NCI-H748 (cell line): ENCODE results near the gene ZGPAT.
A peak's percentile ranks its signal among the peaks of the same experiment; 100 is the strongest.

ENCODE experiments used
- DNase-seq: peaks from one replicate; lab custom pipeline; 2025; ENCODE audit not compliant: unreplicated experiment; lab: John Stamatoyannopoulos, UW

ZGPAT gene

DNA sequence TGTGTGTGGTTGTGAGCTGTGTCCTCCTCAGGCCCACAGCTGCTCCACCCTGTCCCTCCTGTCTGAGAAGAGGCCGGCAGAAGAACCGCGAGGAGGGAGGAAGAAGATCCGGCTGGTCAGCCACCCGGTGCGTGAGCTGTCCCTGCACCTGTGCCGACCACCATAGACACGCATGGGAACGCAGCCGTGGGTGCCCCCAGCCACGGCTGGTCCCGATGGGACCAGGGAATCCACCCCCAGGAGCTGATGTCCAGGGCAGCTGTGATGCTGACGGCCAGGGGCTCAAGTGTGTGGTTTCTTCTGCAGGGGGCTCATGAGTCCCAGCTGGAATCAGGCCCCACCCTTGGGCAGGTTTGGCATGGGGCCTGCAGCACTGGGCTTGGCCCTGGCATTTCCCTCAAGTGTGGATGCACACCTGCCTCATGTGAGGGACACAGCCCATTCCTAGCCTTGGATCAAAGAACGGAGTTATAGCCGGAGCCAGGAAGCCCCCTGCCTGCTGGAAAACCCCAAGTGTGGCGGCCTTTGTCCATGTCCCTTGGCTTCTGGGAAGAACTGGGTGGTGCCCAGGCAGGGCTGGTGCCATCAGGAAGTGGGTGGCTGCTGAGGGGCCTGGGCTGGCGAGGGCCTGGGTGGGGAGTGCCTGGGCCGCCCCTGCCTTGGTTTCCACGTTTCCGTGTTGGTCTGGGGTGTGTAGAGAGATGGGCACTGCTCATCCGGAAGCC lies 16.0 kb upstream of the ZGPAT start:
- no peak for DNase-seq

DNA sequence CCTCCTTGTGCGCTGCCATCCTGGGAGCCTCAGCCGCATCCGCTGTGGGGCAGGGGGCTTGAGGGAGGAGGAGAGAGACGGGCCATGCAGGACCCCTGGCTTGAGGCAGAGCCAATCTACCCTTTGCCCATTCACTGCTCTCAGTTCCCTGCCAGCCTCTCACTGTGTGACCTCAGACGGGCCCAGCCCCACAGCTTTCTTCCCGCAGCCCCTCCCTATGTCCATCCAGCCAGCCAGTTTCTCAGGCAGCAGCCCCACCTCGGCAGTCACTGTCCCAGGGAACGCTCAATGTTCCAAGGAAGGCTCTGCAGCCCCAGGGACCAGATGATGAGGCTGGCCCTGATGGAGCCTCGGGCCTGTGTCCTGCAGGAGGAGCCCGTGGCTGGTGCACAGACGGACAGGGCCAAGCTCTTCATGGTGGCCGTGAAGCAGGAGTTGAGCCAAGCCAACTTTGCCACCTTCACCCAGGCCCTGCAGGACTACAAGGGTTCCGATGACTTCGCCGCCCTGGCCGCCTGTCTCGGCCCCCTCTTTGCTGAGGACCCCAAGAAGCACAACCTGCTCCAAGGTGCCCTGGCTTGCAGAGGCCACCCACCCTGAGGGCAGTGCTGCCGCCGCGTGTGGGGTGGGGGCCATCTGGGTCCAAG lies 15.3 kb upstream of the ZGPAT start:
- peak; percentile 14 for DNase-seq

DNA sequence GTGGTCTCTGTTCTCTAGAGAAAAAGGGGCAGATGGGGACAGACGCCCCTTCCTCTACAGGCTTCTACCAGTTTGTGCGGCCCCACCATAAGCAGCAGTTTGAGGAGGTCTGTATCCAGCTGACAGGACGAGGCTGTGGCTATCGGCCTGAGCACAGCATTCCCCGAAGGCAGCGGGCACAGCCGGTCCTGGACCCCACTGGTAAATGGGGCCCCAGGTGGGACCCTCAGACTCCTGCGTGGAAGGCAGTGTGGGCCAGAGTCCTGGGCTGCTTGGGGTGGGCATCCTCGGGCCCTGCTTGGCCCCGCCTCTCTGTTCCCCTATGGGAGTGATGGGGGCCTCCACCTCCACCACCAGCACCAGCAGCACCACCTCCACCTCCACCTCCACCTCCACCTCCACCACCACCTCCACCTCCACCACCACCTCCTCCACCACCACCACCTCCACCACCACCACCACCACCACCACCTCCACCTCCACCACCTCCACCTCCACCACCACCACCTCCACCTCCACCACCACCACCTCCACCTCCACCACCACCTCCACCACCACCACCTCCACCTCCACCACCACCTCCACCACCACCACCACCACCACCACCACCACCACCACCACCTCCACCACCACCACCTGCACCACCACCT lies 14.6 kb upstream of the ZGPAT start:
- DNase-seq: no peak

DNA sequence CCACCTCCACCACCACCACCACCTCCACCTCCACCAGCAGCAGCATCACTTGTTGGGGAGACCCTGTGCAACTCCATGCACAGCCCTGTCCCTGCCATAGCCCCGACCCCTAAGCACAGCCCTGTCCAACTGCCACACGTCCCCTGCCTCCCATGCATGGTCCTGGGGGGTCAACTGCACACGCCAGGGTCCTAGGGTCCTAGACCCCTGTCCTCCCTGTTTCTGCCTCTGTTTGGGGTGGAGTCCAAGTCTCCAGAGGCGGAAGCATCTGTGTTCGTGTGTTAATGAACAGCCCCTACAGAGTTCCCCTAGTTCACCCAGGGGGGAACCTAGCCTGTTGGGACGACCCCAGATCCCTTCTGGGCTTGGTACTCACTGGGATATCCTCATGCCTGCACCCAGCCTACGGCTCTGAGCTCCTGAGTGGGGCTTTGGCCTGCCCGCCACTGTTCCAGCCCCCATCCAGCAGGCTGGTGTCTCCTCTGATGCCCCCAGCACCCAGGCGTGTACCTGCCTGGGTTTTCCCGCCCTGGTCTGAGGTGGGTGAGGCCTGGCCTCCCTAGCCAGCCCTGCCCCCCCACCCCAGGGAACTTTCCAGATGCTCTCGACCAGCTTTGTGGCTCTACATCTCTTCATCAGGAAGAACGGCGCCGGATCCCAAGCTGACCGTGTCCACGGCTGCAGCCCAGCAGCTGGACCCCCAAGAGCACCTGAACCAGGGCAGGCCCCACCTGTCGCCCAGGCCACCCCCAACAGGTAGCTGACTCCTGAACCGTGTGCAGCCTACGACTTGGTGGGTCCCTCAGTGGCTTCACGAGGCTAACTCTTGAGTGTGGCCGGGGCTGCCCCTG lies 13.9 kb upstream of the ZGPAT start:
- DNase-seq: no peak

DNA sequence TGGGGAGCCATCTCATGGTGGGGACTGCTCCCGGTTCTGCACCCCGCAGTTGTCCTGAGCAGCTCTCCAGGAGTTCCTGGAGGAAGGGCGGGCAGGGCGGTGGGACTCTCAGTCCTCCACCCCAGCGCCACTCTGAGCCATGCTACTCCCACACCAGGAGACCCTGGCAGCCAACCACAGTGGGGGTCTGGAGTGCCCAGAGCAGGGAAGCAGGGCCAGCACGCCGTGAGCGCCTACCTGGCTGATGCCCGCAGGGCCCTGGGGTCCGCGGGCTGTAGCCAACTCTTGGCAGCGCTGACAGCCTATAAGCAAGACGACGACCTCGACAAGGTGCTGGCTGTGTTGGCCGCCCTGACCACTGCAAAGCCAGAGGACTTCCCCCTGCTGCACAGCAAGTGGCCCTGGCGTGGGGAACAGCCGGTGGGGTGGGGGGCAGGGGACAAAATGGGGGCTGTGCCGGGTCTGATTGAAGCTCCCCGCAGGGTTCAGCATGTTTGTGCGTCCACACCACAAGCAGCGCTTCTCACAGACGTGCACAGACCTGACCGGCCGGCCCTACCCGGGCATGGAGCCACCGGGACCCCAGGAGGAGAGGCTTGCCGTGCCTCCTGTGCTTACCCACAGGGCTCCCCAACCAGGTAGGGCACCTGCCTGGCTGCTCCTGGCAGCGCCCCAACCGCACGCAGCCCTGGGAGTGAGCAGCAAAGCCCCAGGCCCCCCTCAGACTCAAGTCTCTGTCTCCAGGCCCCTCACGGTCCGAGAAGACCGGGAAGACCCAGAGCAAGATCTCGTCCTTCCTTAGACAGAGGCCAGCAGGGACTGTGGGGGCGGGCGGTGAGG lies 13.0 kb upstream of the ZGPAT start:
- DNase-seq: no peak

DNA sequence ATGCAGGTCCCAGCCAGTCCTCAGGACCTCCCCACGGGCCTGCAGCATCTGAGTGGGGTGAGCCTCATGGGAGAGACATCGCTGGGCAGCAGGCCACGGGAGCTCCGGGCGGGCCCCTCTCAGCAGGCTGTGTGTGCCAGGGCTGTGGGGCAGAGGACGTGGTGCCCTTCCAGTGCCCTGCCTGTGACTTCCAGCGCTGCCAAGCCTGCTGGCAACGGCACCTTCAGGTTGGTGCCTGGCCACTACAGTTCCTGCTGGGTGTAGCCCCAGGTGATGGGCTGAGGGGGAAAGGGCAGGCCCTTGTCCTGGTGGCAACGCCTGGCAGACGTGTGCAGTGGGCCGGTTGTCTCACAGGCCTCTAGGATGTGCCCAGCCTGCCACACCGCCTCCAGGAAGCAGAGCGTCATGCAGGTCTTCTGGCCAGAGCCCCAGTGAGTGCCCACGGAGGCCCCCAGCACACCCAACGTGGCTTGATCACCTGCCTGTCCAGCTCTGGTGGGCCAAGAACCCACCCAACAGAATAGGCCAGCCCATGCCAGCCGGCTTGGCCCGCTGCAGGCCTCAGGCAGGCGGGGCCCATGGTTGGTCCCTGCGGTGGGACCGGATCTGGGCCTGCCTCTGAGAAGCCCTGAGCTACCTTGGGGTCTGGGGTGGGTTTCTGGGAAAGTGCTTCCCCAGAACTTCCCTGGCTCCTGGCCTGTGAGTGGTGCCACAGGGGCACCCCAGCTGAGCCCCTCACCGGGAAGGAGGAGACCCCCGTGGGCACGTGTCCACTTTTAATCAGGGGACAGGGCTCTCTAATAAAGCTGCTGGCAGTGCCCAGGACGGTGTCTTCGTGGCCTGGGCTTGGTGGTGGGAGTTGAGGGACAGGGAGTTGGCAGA lies 12.2 kb upstream of the ZGPAT start:
- no peak for DNase-seq

DNA sequence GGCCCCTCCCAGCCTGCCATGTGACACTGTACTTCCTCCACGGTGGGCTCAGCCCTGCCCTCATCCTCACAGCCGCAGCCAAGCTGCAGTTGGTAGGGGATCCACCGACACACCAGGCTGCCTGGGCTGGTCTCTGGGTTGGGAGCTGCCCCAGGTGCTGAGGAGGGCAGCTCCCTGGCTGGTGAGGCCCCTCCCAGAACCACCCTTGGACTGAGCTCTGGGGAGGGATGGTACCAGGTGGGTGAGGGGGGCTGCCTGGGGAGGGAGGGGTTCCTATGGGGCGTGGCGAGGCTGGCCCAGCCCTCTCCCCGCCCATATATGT lies 11.6 kb upstream of the ZGPAT start:
- no peak for DNase-seq

DNA sequence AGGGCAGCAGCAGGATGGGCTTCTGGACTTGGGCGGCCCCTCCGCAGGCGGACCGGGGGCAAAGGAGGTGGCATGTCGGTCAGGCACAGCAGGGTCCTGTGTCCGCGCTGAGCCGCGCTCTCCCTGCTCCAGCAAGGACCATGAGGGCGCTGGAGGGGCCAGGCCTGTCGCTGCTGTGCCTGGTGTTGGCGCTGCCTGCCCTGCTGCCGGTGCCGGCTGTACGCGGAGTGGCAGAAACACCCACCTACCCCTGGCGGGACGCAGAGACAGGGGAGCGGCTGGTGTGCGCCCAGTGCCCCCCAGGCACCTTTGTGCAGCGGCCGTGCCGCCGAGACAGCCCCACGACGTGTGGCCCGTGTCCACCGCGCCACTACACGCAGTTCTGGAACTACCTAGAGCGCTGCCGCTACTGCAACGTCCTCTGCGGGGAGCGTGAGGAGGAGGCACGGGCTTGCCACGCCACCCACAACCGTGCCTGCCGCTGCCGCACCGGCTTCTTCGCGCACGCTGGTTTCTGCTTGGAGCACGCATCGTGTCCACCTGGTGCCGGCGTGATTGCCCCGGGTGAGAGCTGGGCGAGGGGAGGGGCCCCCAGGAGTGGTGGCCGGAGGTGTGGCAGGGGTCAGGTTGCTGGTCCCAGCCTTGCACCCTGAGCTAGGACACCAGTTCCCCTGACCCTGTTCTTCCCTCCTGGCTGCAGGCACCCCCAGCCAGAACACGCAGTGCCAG lies 11.0 kb upstream of the ZGPAT start, which contains the start of gene TNFRSF6B:
Gene TNFRSF6B, plus strand, starts transcription at position 25 of the 729 bp plus-strand sequence. Its CDS starts 116 bp downstream, at position 141.
- no peak for DNase-seq

DNA sequence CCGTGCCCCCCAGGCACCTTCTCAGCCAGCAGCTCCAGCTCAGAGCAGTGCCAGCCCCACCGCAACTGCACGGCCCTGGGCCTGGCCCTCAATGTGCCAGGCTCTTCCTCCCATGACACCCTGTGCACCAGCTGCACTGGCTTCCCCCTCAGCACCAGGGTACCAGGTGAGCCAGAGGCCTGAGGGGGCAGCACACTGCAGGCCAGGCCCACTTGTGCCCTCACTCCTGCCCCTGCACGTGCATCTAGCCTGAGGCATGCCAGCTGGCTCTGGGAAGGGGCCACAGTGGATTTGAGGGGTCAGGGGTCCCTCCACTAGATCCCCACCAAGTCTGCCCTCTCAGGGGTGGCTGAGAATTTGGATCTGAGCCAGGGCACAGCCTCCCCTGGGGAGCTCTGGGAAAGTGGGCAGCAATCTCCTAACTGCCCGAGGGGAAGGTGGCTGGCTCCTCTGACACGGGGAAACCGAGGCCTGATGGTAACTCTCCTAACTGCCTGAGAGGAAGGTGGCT lies 10.4 kb upstream of the ZGPAT start:
- DNase-seq: no peak

DNA sequence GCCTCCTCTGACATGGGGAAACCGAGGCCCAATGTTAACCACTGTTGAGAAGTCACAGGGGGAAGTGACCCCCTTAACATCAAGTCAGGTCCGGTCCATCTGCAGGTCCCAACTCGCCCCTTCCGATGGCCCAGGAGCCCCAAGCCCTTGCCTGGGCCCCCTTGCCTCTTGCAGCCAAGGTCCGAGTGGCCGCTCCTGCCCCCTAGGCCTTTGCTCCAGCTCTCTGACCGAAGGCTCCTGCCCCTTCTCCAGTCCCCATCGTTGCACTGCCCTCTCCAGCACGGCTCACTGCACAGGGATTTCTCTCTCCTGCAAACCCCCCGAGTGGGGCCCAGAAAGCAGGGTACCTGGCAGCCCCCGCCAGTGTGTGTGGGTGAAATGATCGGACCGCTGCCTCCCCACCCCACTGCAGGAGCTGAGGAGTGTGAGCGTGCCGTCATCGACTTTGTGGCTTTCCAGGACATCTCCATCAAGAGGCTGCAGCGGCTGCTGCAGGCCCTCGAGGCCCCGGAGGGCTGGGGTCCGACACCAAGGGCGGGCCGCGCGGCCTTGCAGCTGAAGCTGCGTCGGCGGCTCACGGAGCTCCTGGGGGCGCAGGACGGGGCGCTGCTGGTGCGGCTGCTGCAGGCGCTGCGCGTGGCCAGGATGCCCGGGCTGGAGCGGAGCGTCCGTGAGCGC lies 9.8 kb upstream of the ZGPAT start:
- no peak for DNase-seq

DNA sequence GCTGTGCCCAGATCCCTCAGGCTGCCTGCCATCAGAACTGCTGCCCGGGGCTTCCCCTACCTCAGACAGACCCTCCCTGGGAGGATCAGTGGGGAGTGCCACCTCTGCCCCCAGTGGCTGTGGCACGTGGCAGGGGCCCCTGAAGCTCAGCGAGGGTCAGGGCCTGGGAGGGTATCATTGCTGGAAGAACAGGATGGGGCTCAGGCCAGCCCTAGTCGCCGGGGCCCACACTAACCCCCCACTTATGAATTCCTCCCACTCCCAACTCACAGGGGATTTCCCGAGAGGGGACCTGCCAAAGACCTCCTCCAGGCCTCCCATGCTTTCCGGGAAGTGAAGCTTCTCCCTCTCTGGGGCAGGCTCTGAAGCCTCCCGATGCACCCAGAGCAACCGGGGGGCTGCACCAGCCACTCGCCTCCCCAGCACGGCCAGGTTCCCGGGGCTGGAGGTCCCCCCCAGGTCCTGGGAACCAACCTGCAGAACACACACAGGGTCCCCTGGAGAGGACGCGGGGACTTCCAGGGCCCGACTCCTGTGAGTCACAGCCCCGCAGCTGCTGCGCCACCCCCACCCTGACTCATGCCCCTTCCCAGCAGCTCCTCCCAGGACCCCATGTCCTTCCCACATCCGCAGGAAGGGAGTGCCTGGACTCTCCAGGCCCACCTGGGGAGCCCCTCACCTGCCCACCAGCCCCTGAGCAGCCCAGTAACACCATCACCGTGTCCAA lies 8.9 kb upstream of the ZGPAT start:
- DNase-seq: no peak

DNA sequence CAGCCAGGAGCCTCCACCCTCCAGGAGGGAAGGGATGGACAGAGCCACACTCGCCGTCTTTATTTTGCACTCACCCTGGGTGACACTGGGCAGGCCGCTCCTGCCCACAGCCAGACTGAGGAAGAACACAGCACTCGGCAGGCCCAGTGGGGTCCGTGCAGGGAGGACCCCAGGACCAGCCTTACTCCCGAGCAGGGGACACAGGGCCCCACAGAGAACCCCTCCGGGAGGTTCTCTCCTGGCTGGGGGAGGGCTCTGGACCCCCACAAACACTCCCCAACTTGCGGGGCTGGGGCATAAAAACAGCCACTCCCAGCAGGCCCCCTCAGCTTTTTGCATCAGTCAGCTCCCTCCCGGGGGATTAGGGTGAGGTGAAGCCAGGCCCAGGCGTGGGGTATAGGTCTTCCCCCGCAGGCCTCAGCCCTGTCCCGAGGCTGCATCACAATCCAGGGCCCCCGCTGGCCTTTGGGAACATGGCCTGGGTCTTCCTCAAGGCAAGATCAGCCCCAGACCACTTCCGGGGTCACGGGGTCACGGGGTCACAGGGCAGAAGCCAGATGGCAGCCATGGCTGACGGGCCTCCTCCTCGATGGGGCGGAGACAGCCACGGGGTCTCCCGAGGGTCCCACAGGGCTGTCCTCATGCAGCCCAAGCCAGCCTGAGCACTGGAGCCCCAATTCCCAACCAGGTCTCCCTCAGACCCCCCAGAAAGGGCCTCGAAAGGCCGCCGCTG lies 8.2 kb upstream of the ZGPAT start:
- DNase-seq: no peak

DNA sequence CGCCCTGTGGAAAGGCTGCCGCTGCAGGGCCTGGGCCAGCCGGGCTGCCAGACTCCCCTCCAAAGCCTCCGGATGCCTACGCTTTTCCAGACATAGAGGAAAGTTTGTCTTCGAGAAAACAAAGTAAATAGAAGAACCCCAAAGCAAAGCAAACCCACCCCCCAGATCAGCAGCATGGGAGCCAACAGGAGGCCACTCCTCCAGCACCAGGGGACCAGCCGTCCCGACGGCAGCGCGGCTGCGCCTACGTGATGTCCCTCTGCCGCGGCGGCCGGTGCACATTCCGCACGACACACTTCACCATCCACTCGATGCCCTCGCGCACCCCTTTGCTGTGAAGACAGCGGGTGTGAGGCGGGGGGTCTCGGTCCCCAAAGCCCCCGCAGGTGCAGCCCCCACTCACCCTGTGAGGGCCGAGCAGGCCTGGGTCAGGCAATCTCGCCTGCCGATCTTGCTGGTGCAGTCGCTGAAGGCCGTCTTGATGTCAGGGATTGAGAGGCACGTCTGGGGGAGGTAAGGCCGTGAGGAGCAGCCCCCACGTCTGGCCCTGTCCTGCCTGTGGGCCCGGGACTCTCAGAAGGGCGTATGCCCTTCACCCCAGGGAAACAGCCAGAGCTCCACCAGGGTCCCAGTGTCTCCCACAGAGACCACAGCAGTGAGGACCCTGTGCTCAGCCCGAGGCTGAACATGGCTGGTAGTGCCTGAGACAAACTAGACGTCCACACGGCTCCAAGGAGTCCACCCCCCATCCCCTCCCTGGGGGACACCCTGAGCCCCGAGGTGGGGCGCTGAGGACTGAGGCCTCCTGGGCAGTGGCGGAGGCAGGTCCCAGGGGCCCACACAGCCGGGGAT lies 7.4 kb upstream of the ZGPAT start:
- DNase-seq: no peak

DNA sequence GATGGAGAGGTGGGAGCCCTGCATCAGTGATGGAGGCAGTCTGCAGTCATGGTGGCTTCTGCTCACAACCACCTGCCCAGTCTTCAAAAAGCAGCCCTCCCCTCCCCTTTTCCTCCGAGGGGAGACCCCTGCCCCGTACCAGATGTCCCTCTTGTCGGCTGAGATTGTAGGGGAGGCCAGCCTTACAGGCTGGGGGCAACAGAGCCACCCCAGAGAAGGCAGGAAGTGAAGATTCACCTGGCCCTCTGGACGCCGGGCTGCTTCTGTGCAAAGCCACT lies 6.8 kb upstream of the ZGPAT start:
- no peak for DNase-seq

DNA sequence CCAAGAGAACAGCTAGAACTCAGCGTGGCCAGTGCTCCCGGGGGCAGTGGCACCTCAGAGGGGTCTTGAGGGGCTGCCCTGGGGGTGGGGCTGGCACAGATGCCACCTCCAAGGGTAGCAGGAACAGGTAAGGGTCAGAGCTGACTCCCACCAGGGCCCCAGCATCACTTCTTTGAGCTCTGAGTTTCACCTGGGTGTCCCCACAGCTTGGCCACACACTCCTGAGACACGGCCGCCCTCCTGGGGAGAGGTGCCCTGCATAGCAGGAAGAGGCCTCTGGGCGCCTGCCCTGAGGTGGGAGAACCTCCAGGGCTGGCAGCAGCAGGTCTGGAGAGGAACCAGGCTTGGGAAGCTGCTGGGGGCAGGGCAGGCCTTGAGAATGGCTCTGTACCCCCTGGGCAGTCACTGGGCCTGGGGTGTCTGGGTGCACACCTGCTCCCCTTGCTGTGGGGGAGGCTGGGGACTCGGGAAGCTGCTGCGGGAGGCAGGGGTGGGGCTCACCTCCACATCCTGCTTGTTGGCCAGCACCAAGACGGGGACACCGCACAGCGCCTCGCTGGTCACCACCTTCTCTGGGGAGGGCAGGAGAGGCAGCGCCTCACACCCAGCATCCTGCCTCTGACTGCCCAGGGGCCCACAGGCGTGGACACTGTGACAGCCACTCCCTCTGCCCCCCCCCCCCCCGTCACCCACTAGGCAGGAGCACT lies 6.4 kb upstream of the ZGPAT start:
- DNase-seq: no peak
